CD4-positive, alpha-beta T cell treated with Interleukin-21 for 1 hour (primary cell): Measurements from ENCODE around the gene GARNL3.

Experiments used
- DNase-seq: peaks from one replicate; pipeline ENCODE4 v3.0.0-alpha.2; 2020

The GARNL3 gene

DNA sequence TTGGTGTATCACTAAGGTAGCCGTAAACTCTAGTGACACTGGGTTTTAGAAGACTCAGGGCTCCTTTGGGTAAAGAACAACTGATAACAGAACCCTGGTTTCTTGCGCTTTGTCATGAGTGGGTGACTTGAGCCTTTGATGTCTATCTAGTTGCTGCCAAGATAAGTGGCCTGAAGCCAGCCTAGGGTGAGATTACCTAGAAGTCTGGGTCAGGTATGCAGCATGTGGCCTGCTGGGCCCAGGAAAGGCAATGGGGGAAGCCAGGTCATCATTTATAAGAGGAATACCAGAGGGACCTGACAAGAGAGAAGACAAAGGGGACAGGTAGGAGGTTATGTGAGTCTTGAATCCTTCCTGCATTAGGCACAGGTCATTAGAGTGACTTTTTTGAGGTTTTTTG, 23.2 kb upstream of the GARNL3 start:
- DNase-seq = no peak

DNA sequence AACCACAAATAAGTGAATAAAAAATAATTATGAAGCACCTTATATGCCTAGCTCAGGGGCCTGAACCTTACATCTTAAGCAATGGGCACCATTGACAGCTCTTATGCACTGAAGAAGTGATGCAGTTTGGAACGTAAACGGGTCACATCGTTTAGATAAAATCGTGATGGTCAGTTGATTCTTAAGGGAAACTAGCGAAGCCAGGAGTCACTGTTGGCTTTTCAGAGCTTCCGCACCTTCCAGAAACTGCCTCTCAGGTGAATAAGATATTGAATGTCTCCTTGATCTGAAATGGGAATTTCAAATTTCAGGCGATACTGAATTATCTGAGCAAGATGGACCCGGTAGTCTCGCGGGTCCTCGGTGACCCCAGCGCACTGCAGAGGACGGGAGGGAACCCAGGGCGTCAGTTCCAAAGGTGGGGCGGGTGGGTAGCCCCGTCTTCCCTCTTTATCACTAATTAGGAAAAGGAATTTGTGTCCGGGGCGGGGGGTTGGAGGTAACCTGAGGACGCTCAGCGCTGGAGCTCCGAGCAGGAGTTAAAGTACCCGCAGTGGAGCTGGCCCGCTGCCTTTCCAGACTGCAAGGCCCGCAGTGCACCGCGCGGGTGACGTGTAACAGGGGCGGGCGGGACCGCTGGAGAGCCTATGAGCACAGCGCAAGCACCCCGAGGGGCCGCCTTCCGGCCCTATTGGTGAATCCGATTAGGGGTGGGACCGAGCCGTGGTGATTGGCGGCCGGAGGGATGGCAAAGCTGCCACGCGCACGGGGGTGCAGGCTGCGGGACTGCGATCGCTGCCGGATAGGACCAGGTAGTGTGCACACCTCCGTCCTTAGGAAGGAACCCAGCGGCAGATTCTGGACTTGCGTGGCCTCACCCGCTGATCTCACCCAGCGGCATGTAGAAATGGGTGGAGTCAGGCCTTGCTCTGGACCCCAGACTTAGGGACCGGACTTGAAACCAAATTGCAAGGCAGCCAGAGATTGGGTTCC, 19.7 kb upstream of the GARNL3 start:
- DNase-seq = peak; percentile 93

DNA sequence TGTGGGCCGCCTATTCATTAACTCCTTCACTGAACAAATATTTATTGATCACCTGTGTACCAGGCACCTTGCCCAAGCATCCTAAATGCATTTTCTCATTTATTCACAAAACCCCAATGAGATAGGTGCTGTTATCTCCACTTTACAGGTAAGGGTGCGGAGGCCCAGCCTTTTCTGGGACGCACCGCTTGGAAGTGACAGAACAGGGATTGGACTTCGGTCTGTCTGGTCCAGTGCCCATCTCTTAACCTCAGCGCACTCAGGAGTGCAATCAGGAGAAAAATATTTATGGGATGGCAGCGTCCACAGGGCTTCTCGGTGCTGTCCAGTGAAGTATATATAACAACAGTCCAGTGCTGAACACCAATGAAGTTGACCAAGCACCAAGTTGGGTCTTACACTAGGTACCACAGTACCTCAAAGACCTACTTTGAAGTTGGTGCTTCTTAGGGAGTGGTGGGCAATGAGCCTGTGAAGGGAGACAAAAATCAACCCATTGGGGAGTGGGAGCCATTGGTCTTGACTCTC, 18.9 kb upstream of the GARNL3 start:
- no peak for DNase-seq

DNA sequence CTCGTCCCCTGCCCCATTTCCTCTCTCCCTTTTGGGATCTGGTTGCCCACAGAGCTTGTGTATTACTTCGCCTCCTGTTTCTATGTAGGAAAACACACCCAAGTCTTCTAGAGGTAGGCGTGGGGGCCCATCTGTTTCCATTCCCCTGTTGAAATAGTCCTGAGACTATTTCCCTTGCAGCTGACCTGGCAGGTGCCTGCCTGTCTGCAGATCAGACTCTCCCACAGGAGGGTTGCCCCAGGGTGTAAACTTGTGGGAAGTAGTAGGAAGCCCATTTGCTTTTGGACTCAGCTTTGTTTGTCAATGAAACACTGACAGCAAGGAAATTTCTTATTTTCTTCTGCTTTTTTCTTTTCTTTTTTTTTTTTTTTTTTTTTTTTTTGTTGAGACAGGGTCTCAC, 16.3 kb upstream of the GARNL3 start:
- DNase-seq = no peak

DNA sequence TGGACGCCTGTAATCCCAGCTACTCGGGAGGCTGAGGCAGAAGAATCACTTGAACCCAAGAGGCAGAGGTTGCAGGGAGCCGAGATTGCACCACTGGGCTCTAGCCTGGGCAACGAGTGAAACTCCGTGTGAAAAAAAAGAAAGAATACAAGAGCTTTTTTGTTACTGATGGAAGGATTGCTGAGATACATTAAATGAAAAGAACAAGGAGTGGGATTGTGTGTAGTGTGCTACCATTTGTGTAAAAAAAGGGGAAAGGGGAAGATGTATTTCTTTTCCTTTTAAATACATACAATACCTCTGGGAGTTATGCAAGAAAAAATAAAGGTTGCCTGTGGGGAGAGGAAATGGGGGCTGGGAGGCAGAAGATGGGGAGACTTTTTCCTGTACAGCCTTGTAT, 14.7 kb upstream of the GARNL3 start:
- no peak for DNase-seq

DNA sequence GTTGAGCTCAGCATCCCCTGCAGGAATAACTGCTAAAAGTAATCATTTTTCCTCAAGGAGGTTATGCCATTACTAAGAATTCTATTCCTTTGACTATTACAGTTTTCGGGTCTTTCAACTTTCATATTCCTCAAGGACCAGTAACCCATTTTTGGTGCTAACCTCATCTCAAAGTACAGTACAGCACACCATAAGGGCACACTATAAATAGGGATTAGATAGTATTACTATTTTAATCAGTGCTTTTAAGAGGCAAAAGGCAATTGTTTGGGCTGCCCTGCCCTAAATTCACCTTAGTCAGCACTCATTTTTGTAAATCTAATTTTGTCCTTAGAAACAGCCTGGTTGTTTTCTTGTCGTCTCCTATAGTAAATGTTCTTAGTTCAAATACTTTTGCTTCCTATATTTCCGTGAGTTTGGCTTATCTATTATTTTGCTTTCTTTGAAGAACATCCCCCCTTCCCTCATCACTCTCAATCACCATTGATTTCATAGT, 13.6 kb upstream of the GARNL3 start:
- DNase-seq = no peak

DNA sequence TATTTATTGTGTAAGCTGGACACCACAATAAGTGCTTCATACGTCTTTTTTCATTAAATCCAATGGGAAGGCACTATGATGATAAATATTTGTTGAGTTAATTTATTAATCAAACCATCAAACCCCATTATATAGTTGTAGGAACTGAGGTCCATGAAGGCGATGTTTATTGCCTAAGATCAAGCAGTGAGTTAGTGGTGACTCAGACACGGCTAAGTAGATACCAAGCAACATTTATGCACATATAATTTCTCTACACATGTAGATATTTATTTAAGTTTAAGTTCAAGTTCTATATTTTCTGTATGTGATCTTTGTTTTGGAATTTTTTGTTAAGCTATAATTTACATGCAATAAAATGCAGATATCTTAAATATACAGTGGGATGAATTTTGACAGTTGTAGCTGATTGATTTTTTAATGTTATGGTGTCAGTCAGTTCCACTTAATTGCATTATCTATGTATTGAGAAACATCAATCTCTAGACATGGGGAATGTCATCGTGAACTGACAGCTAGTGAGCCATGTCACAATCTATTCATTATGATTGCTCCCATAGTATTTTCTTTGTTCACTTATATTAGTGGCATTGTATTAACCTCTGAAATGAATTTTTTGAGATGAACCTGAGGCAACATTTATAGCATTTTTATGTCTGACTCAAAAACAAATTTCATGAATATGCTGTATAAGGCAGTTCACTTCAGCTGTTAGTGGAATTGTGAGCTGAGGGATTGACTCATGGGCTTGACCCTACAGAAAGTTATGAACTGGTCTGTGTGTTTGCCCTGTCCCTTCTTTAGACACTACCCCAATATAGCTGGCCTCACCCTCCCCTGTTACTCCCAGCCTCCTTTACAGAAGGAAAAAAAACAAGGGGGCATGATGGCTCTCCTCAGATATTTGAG, 11.9 kb upstream of the GARNL3 start:
- DNase-seq = no peak

DNA sequence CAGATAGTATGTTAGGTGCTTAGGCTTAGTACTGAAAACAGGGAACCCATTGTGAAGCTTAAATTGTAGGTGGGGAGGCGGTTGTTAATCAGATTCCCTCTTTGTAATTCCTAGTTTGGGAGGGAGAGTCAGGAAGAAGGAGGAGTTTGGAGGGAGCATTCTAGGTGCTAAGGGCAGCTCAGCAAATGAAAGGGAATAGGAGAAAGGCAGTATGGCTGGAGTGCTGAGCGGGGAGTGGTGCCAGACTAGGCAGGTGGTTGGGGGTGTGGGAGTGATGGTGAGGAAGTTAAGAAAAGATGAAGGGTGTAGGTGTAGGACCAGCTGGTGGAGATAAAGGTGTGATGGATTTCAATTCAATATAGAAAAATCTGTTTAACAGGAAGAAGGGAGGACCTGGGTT, 11.1 kb upstream of the GARNL3 start:
- DNase-seq = no peak

DNA sequence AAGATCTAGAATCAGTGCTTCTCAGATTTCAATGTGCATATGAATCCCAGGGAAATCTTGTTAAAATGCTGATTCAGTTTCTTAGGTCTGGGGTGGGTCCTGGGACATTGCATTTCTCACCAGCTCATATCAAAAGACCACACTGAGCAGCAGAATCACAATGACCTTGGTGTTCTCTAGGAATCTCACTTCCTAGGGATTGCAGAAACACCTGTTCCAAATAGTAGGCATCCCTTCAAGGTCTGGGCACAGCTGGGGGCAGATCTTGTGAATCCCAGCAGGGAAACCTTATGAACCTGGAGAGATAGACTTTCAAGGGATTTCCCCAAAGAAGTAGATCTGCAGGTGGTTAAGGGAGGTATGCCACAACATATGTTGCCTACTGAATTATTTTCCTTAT, 8.9 kb upstream of the GARNL3 start:
- no peak for DNase-seq

DNA sequence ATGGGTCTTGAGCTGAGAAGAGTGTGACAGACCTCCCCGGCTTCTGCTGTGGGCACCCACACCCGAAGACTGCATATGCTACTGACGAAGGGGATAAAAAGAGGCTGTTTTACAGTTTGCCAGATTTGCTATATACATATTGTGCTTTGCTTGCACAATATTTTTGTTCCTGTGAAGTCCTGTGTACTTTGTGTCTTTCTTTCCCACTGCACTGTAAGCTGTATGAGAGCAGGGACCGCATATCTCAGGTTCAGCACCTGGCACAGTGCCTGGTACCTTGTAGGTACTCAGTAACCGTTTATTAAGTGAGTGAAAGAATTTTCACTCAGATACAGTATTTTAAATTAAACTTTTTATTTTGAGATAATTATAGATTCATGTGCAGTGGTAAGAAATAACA, 8.2 kb upstream of the GARNL3 start:
- no peak for DNase-seq

DNA sequence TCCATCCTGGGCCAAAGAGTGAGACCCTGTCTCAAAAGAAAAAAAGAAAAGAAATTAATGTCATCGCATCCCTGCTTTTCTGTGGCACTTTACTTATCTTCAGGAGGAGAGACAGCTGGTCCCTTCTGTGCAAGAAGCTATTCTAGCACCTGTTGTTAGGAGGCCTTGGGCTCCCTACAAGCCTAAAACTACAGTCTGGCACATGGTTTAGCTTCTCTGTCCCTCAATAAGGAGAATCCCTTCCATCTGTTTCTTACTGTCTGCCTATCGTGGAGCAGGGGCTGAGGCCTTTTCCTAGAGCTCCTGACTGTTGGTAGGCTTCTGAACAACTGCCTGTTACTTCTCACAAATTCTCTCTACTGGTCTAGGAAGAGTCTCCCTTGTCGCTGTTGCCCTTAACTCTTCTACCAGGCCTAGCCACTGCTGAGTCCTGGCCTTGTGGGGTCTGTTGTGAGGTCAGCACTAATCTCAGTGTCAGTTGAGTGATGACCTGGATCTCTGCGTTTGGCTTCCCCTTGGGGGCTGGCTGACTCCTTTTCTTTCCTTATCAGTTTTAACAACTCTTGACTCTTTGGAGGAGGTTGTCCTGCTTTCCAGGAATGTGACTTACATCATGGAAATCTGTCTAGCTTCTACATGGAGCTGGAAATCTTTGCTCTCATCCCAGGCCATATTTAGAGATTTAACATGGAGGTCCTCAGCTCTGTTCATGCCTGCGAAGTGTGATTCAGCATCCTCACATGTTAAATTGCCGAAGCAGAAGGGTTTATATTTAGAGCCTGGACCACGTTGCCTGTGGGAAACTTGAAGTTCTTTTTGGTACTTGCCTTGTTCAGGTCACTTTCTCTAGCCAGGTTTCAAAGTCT, 5.7 kb upstream of the GARNL3 start:
- DNase-seq = no peak

DNA sequence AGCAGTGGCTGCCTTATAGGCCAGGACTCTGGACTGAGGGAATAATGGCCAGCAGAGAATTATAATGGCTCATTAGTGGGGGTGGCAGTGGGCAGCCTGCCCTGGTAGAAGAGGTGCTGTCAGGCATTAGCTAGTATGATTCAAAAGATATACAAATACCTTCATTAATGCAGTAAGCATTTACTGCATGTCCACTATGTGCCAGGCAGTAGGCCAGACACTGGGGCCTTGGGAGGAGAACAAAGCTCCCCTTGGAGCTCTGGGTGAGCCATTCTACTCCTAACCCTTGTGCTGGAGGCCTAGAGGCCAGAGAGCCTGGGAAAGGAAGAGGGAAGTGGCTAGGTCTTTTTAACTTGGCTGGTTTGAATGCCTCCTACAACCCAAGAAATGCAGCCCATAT, 2.0 kb upstream of the GARNL3 start:
- no peak for DNase-seq

DNA sequence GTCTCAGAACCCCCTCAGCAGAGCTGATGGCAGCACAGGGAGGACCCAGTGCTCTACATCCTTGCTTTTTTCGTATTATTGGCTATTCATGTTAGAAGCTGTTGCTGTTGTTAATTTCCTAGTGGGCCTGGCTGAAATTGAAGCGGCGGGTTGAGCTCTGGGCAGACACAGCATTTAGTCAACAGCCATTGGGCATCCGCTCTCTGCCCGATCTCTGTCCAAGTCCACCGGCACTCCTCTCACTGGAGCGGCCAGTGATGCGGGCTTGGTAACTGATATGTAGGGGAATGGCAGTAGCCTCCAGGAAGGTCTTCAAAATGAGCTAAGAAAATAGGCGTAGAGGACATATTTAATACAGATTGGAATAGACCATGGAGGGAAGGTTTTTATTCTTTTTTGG, 1.3 kb upstream of the GARNL3 start:
- no peak for DNase-seq

DNA sequence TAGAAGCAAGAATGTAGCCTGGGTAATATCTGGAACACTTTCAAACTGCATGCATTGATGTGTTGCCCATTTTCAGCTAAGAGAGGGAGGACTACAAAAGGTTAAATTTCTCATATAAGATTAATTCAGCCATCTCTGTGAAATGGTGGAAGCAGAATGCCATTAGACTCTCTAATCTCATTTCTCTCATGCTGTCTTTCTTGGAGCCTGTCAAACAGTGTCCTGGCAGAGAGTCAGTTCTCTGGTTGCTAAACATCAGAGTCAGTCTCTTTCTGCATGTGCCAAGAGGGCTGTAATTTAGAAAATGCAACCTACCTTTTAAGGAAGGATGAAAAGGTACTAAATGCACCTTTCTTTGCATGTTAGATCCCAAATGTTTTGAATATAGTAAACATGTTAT, 910 bp upstream of the GARNL3 start:
- no peak for DNase-seq

DNA sequence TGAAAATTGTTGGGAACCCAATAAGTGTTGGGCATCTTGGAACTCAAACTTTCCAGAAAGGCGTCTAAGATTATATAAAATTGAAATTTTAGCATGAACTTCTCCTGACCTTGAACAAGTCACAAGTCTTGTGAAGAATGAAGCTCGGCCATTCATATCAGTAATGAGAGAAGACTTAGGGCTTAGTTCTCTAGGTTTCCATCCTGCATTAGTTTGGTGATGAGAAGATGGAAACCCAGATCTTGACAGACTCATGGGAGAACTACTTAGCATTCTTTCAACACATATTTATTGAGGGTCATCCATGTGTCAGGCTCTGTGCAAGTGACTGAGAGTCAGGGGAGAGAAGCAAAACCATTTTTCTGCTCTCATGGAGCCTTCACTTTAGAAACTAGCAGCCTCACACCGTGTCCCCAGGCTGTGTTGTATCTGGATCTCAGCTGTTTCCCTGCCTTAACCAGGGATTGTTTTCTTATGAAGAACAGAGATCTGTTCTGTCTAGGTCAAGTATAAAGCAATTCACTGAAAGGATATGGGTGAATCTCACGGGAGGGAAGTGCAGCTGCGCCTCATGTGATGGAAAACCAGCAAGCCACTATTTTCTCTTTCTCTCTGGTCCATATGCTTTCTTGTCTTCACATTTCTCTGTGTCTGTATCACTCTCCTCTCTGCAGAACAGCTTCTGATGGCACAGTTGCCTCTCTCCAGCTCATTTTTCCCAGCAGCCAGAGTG, 3.4 kb downstream of the GARNL3 start:
- DNase-seq = no peak

DNA sequence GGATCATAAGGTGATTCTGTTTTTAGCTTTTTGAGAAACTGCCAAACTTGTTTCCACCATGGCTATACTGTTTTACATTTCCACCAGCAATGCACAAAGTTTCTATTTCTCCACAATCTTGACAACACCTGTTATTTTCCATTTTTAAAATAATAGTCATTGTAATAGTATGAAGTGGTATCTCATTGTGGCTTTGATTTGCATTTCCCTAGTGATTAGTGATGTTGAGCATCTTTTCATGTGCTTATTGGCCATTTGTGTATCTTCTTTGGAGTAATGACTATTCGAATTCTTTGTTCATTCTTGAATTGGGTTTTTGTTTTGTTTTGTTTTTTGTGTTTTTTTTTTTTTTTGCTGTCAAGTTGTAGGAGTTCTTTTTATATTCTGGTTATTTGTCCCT, 4.9 kb downstream of the GARNL3 start:
- DNase-seq = no peak

DNA sequence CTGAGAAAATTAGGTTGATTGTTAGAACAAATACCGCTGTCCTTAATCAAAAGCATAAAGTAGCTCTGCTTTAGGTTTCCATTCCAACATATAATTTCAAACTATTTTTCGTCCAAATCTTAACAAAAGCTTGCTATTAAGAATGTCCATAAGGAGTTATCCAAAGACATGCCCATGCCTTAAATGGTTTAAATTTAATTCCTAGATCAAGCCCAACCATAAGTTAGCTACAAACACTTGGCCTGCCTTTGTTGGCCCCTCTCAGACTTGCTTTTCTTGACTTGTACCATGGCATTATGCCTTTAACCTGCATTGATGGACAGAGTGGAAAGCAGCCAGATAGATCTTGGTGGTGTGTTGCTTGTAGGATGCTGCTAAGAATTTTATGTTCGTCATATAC, 8.8 kb downstream of the GARNL3 start:
- DNase-seq = no peak

DNA sequence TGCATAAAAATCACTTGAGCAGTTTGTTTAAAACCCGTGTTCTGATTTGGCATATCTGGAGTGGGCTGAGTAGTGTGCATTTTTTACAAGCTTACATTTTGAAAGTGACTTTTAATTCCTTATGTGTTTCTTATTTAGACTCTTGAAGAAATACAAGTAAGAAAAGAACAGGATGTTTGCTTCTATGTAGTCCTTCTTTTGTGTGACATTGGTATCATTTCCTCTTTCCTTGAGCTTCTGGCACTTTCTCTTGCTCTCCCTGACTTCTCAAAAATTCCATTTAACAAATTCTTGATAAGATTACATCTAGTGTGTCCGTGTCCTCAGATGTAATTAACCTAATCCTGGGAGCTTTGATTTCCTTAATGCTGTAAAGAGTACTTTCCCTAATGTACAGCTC, 12.5 kb downstream of the GARNL3 start:
- DNase-seq = no peak

DNA sequence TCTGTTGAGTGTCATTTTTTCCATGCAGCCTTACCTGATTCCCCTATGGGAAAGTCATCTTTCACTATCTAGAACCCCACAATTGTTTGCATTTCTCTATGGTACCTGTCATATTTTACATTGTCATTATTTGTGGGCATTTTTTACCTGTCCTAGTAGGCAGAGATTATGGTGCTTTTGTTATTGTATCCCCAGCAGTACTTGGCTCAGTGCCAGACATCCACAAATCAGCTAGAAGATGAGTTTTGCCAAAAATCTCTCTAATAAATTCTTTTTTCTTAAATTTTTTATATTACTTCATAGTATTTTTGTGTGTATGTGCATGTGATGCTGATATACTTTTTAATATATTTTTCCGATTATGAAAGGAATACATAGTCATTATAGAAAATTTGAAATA, 13.2 kb downstream of the GARNL3 start:
- DNase-seq = no peak

DNA sequence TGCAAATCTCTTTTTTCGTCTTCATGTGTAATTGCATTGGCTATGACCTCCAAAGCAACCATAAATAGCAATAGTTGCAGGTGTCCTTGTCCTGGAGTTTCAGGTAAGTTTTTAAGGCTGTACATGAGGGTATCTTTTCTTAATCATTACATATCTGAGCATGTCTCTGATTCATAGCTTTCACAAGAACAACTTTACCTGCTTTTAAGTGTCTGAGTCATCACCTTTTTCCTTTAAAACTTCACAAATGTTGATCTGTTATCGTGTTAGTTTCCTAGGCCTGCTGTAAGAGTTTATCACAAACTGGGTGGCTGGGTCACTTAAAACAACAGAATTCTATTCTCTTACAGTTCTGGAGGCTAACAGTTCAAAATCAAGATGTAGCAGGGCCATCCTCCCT, 13.8 kb downstream of the GARNL3 start:
- DNase-seq = no peak

DNA sequence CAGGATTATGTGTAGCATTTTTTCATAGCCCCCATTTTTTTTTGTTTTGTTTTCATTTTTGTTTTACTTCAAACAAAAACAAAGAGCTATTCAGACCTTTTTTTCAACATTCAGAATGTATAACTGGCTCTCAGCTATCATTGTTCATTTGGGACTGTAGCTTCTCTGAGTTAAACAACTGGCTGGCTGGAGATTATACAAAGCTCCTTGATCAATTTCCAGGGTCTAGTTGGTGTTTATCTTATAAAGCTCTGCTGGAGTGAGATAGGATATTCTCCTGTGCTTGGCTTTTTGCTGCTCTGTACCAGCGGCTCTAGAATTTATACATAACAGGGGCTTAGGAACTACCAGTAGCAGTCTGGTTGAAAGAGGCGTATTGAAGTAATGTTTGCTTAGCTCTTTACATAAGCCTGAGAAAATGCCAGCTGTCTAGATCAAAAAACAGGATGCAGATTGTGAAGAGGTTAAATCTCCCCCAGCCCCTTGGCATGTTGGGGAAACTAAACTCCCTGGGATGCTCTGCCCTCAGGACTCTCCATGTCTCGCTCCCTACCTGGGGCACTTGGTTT, 15.2 kb downstream of the GARNL3 start:
- no peak for DNase-seq
